ENCODE results near the gene ATXN2L. TPM values are rescaled to one million over a fixed set of nuclear protein-coding genes. Genes with fewer than 3 reads are reported as not detected.

The ATXN2L gene
- total and polyA plus RNA-seq, 2 donors (not counting 1 experiment from before 2014, with no cell fraction given) = 16.4 to 52.8 TPM

DNA sequence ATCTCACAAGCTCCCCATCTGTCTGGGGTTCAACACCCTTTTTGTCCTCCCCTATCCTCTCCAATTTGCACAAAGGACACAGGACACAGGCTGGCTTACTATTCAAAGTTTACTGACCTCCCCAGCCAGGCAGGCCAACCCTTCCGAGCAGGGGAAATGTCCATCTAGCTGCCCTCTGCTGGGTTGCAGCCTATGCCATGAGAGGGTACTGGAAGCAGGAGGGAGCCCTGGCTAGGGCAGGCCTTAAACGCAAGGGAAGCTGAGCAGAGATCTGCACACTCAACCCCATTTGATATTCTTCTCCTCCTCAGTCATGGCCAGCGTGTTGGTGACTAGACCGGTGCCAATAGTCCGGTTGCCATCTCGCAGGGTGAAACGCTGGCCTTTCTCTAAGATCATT lies 19.9 kb downstream of the ATXN2L start:
- H3K27ac ChIP-seq (ENCODE audit: insufficient read depth, low read length) = no peak overlapping the region
- no peak overlapping the region for H2AFZ ChIP-seq (ENCODE audit: low read length)
- no peak overlapping the region for H3K4me3 ChIP-seq (replicated peaks in 1 of 4; ENCODE audit: control extremely low read depth in 1 of 4, insufficient read depth in 1 of 4, low read depth in 3 of 4, low read length in 4 of 4)
- H3K9ac ChIP-seq (ENCODE audit: insufficient read depth, low read length) = no peak overlapping the region
- peaks cover 10% of the 10 kb centered on the region for H3K4me1 ChIP-seq (ENCODE audit: control insufficient read depth, extremely low read depth, insufficient read depth, low read length)
- peaks cover 23% of the 10 kb centered on the region for H3K36me3 ChIP-seq (ENCODE audit: control insufficient read depth, insufficient read depth, low read length)
- H4K20me1 ChIP-seq (ENCODE audit: control insufficient read depth, extremely low read depth, insufficient read depth, low read length) = no peaks in the 10 kb centered on the region
- peaks cover 24% of the 10 kb centered on the region for H3K79me2 ChIP-seq (ENCODE audit: control insufficient read depth, insufficient read depth, low read length)
- H3K27me3 ChIP-seq (ENCODE audit: control insufficient read depth, insufficient read depth, low read length) = no peaks in the 10 kb centered on the region
- TF ChIP-seq, protein P1, sequence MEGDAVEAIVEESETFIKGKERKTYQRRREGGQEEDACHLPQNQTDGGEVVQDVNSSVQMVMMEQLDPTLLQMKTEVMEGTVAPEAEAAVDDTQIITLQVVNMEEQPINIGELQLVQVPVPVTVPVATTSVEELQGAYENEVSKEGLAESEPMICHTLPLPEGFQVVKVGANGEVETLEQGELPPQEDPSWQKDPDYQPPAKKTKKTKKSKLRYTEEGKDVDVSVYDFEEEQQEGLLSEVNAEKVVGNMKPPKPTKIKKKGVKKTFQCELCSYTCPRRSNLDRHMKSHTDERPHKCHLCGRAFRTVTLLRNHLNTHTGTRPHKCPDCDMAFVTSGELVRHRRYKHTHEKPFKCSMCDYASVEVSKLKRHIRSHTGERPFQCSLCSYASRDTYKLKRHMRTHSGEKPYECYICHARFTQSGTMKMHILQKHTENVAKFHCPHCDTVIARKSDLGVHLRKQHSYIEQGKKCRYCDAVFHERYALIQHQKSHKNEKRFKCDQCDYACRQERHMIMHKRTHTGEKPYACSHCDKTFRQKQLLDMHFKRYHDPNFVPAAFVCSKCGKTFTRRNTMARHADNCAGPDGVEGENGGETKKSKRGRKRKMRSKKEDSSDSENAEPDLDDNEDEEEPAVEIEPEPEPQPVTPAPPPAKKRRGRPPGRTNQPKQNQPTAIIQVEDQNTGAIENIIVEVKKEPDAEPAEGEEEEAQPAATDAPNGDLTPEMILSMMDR (conservative IDR thresholded peaks at IDR 0.05 in 1 of 2, IDR thresholded peaks at IDR 0.05 in 1 of 2; ENCODE audit: low read depth in 1 of 2, low read length in 2 of 2) = no peak
- no peak for TF ChIP-seq EZH2 (IDR thresholded peaks at IDR 0.05; ENCODE audit: low read length, missing control alignments)
- DNase-seq (ENCODE audit: low read depth in 2 of 2) = no peak
- no peaks in the 10 kb centered on the region for H3K9me3 ChIP-seq (ENCODE audit: control insufficient read depth, insufficient read depth, low read depth, low read length)
- H3K4me2 ChIP-seq (ENCODE audit: extremely low read depth, insufficient read depth, low read length) = no peak overlapping the region

DNA sequence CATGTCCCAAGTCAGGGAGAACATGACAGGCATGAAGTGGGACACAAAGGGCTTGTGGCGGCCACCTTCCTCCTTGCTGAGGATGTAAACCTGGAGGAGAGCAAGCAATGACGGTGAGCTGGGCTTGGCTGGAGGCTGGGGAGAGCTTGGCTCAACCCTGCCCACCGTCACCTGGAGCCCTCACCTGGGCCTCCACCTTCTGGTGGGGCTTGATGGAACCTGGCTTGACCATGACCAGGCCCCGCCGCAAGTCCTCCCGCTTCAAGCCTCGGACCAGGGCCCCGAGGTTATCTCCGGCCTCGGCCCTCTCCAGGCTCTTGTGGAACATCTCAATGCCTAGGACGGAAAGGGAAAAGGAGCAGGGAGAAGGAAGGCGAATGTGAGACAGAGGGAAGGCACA lies 21.0 kb downstream of the ATXN2L start:
- H3K4me1 ChIP-seq (ENCODE audit: control insufficient read depth, extremely low read depth, insufficient read depth, low read length) = peaks cover 10% of the 10 kb centered on the region
- no peak overlapping the region for H3K4me2 ChIP-seq (ENCODE audit: extremely low read depth, insufficient read depth, low read length)
- H4K20me1 ChIP-seq (ENCODE audit: control insufficient read depth, extremely low read depth, insufficient read depth, low read length) = no peaks in the 10 kb centered on the region
- no peaks in the 10 kb centered on the region for H3K27me3 ChIP-seq (ENCODE audit: control insufficient read depth, insufficient read depth, low read length)
- H3K79me2 ChIP-seq (ENCODE audit: control insufficient read depth, insufficient read depth, low read length) = peaks cover 24% of the 10 kb centered on the region
- no peak for DNase-seq (ENCODE audit: low read depth in 2 of 2)
- TF ChIP-seq, protein P1 (conservative IDR thresholded peaks at IDR 0.05 in 1 of 2, IDR thresholded peaks at IDR 0.05 in 1 of 2; ENCODE audit: low read depth in 1 of 2, low read length in 2 of 2) = no peak
- TF ChIP-seq EZH2 (IDR thresholded peaks at IDR 0.05; ENCODE audit: low read length, missing control alignments) = no peak
- no peak overlapping the region for H3K9ac ChIP-seq (ENCODE audit: insufficient read depth, low read length)
- H3K4me3 ChIP-seq (replicated peaks in 1 of 4; ENCODE audit: control extremely low read depth in 1 of 4, insufficient read depth in 1 of 4, low read depth in 3 of 4, low read length in 4 of 4) = no peak overlapping the region
- H3K36me3 ChIP-seq (ENCODE audit: control insufficient read depth, insufficient read depth, low read length) = peaks cover 22% of the 10 kb centered on the region
- H3K9me3 ChIP-seq (ENCODE audit: control insufficient read depth, insufficient read depth, low read depth, low read length) = no peaks in the 10 kb centered on the region
- H2AFZ ChIP-seq (ENCODE audit: low read length) = no peak overlapping the region
- no peak overlapping the region for H3K27ac ChIP-seq (ENCODE audit: insufficient read depth, low read length)

DNA sequence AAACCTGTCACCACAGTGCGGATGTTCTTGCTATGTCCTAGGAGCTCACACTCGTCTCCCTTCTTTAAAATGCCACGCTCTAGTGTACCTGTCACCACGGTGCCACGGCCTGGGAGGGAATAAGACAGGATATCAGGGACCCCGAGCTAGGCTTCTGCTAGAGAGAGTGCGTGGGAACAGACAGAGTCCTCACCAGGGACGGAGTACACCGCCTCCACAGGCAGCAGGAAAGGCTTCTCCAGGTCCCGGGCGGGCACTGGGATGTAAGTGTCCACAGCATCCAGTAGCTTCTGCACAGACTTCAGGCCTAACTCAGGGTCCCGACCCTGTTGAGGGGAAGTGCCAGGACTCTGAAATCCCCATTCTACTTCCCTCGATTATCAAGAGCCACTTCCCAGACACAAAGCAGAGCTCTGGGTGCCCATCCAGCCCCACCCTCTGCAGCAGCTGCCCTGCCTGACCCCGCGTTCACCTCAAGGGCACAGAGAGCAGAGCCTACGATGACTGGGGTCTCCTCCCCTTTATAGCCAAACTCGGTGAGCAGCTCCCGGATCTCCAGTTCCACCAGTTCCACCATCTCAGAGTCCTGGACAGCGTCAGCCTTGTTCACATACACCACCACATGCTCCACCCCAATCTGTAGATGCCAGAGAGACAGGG lies 21.6 kb downstream of the ATXN2L start:
- Histone ChIP-seq H3K79me2 (ENCODE audit: control insufficient read depth, insufficient read depth, low read length) (peaks cover 24% of the 10 kb centered on the region), H4K20me1 (ENCODE audit: control insufficient read depth, extremely low read depth, insufficient read depth, low read length) (no peaks in the 10 kb centered on the region), H2AFZ (ENCODE audit: low read length) (no peak overlapping the region), H3K27me3 (ENCODE audit: control insufficient read depth, insufficient read depth, low read length) (no peaks in the 10 kb centered on the region), H3K27ac (ENCODE audit: insufficient read depth, low read length) (no peak overlapping the region), H3K9me3 (ENCODE audit: control insufficient read depth, insufficient read depth, low read depth, low read length) (no peaks in the 10 kb centered on the region), H3K4me1 (ENCODE audit: control insufficient read depth, extremely low read depth, insufficient read depth, low read length) (peaks cover 10% of the 10 kb centered on the region), H3K4me2 (ENCODE audit: extremely low read depth, insufficient read depth, low read length) (no peak overlapping the region), H3K36me3 (ENCODE audit: control insufficient read depth, insufficient read depth, low read length) (peaks cover 22% of the 10 kb centered on the region), H3K4me3 (replicated peaks in 1 of 4; ENCODE audit: control extremely low read depth in 1 of 4, insufficient read depth in 1 of 4, low read depth in 3 of 4, low read length in 4 of 4) (peak overlapping the region in 2 of 4 experiments; percentile 10 to 91), H3K9ac (ENCODE audit: insufficient read depth, low read length) (no peak overlapping the region)
- TF ChIP-seq, protein P1 (conservative IDR thresholded peaks at IDR 0.05 in 1 of 2, IDR thresholded peaks at IDR 0.05 in 1 of 2; ENCODE audit: low read depth in 1 of 2, low read length in 2 of 2) = no peak
- no peak for TF ChIP-seq EZH2 (IDR thresholded peaks at IDR 0.05; ENCODE audit: low read length, missing control alignments)
- DNase-seq (ENCODE audit: low read depth in 2 of 2) = no peak
